Measurements from ENCODE around the gene BTBD3. TPM values are rescaled to one million over a fixed set of nuclear protein-coding genes. Genes with fewer than 3 reads are reported as not detected.

Gene BTBD3
- total and polyA plus RNA-seq, 2 donors from 2014 or later, result 11.6 to 37.7 TPM

GRCh38 chr20:11888648-11889047 lies 29.0 kb upstream of the BTBD3 start:
- DNase-seq (no peak), FAIRE-seq (no peak)
- Histone ChIP-seq H3K9me3 (ENCODE audit: control insufficient read depth in 2 of 3, insufficient read depth in 1 of 3, low read length in 3 of 3) (no peaks in the 10 kb centered on the region), H3K27me3 (ENCODE audit: control insufficient read depth, insufficient read depth, low read length) (no peaks in the 10 kb centered on the region), H3K36me3 (ENCODE audit: control insufficient read depth in 2 of 3, insufficient read depth in 3 of 3, low read length in 3 of 3) (no peaks in the 10 kb centered on the region), H3K4me1 (ENCODE audit: control insufficient read depth in 2 of 3, insufficient read depth in 2 of 3, low read depth in 1 of 3, low read length in 3 of 3) (peaks cover 0 to 5% (median 0%) of the 10 kb centered on the region in 3 donors), H3K27ac (ENCODE audit: low read depth in 2 of 2, low read length in 2 of 2) (no peak overlapping the region), H3K4me3 (ENCODE audit: low read length in 3 of 3) (no peak overlapping the region), H3K9ac (ENCODE audit: low read length in 3 of 3) (no peak overlapping the region)
- intact Hi-C loops (cut with DNase I), result no loop called here
- no peak for TF ChIP-seq CTCF (IDR thresholded peaks at IDR 0.05; ENCODE audit: borderline replicate concordance, extremely low read depth, insufficient read depth)

GRCh38 chr20:11890331-11891076 lies 27.2 kb upstream of the BTBD3 start:
- Histone ChIP-seq H3K27ac (ENCODE audit: low read depth in 2 of 2, low read length in 2 of 2) (peak overlapping the region; percentile 54 to 90), H3K9ac (ENCODE audit: low read length in 3 of 3) (peak overlapping the region; percentile 34 to 65 (median 44)), H3K27me3 (ENCODE audit: control insufficient read depth, insufficient read depth, low read length) (no peaks in the 10 kb centered on the region), H3K9me3 (ENCODE audit: control insufficient read depth in 2 of 3, insufficient read depth in 1 of 3, low read length in 3 of 3) (no peaks in the 10 kb centered on the region), H3K36me3 (ENCODE audit: control insufficient read depth in 2 of 3, insufficient read depth in 3 of 3, low read length in 3 of 3) (no peaks in the 10 kb centered on the region), H3K4me1 (ENCODE audit: control insufficient read depth in 2 of 3, insufficient read depth in 2 of 3, low read depth in 1 of 3, low read length in 3 of 3) (peaks cover 0 to 10% (median 3%) of the 10 kb centered on the region in 3 donors), H3K4me3 (ENCODE audit: low read length in 3 of 3) (peak overlapping the region; percentile 67 to 81 (median 73))
- intact Hi-C loops (cut with DNase I), result no loop called here
- FAIRE-seq (no peak), DNase-seq (peak; percentile 95 to 98 (median 97))
- TF ChIP-seq CTCF (IDR thresholded peaks at IDR 0.05; ENCODE audit: borderline replicate concordance, extremely low read depth, insufficient read depth), result peak; percentile 17

- H3K4me3 ChIP-seq (ENCODE audit: low read length in 3 of 3), result peak overlapping the region; percentile 62 to 89 (median 83)
- no peaks in the 10 kb centered on the region for H3K27me3 ChIP-seq (ENCODE audit: control insufficient read depth, insufficient read depth, low read length)
- H3K9ac ChIP-seq (ENCODE audit: low read length in 3 of 3), result peak overlapping the region; percentile 41 to 71 (median 70)
- no peaks in the 10 kb centered on the region for H3K9me3 ChIP-seq (ENCODE audit: control insufficient read depth in 2 of 3, insufficient read depth in 1 of 3, low read length in 3 of 3)
- H3K27ac ChIP-seq (ENCODE audit: low read depth in 2 of 2, low read length in 2 of 2), result peak overlapping the region; percentile 54 to 90
- DNase-seq, result peak; percentile 72 to 87 (median 82)
- no peak for FAIRE-seq
- no peaks in the 10 kb centered on the region for H3K36me3 ChIP-seq (ENCODE audit: control insufficient read depth in 2 of 3, insufficient read depth in 3 of 3, low read length in 3 of 3)
- peaks cover 0 to 12% (median 3%) of the 10 kb centered on the region in 3 donors for H3K4me1 ChIP-seq (ENCODE audit: control insufficient read depth in 2 of 3, insufficient read depth in 2 of 3, low read depth in 1 of 3, low read length in 3 of 3)
- TF ChIP-seq CTCF (IDR thresholded peaks at IDR 0.05; ENCODE audit: borderline replicate concordance, extremely low read depth, insufficient read depth), result no peak
- intact Hi-C loops (cut with DNase I), result no loop called here
Measured at GRCh38 chr20:11891077-11891775, 26.5 kb upstream of the BTBD3 start.

Data from kidney (tissue), 14 donors.